Ovary (tissue), 9 donors: ENCODE data around the gene ONECUT3. TPM values are rescaled to one million over a fixed set of nuclear protein-coding genes. Genes with fewer than 3 reads are reported as not detected.

Experiments
- DNase-seq, 5 donors: peaks; one replicate each; pipeline ENCODE4 v3.0.0-alpha.2; 2019 to 2020
- H3K27ac ChIP-seq, 2 donors: fragments of 200-600 bp; one replicate each; pipeline versions ENCODE4 v1.5.1 to v1.8.0; 2019 to 2022
- H3K27me3 ChIP-seq: fragments of 200-600 bp; one replicate; pipeline ENCODE4 v1.8.0; 2022
- H3K36me3 ChIP-seq: fragments of 200-600 bp; sonication (generic); one replicate; pipeline ENCODE4 v1.5.1; 2019
- H3K4me1 ChIP-seq: one replicate; pipeline ENCODE4 v1.8.1; 2013; ENCODE audit warnings: mild to moderate bottlenecking, moderate library complexity; ENCODE audit not compliant: insufficient read depth
- H3K4me3 ChIP-seq: fragments of 200-600 bp; sonication (generic); one replicate; pipeline ENCODE4 v1.5.1; 2017
- H3K9me3 ChIP-seq, 2 donors: fragments of 200-600 bp in 1 of 2; sonication (generic) in 1 of 2; one replicate each; pipeline versions ENCODE4 v1.5.1 to v1.8.1; 2013 to 2019; ENCODE audit warnings: mild to moderate bottlenecking in 1 of 2, moderate library complexity in 1 of 2
- EP300 ChIP-seq: sonication (generic); formaldehyde crosslinking; IDR thresholded peaks from one replicate; pipeline ENCODE4 v1.6.1; 2017; ENCODE audit warnings: antibody characterized with exemption
- POLR2A ChIP-seq: fragments of 450-650 bp; IDR thresholded peaks from one replicate; pipeline ENCODE4 v1.6.1; 2017; ENCODE audit warnings: antibody characterized with exemption, mild to moderate bottlenecking, moderate library complexity
- WGBS, 3 donors: extraction: QIAGEN DNeasy Blood & Tissue Kit in 1 of 3; methylation state at CpG; one replicate each; pipeline versions ENCODE4 v1.1.5 to v1.1.7; 2013 to 2017; 5-methylcytosine and 5-hydroxymethylcytosine counted together
- intact Hi-C, 4 donors: fragments of 100-400 bp; cut with DNase I; formaldehyde crosslinking; loops; one replicate each; pipeline versions ENCODE4 v1.11.0 to v1.15.1; 2022 to 2023
- polyA plus RNA-seq, 2 donors: library from polyadenylated mRNA; stranded (reverse); fragments of 200-250 nt in 1 of 2; fragments of 350-450 nt in 1 of 2; fragmentation: Illumina TruSeq in 1 of 2; extraction: RNeasy Lipid Tissue Mini Kit (QIAGEN cat#74804) in 1 of 2; gene quantifications; one replicate each; pipeline ENCODE4 v1.2.3, GENCODE V29; 2013 to 2014
- total RNA-seq, 7 donors: library from RNA; depleted of rRNA in 2 of 7; stranded (reverse); fragments of >200 nt in 2 of 7; fragmentation: NEBNext Ultra II Directional in 3 of 7; extraction: Animal tissue kit (Norgen Biotek cat#: 25700) in 3 of 7; gene quantifications; one replicate each; pipeline versions ENCODE4 v1.1.0 to v1.2.4, GENCODE V29; 2016 to 2023
- TF ChIP-seq, protein P1 (sequence below), 3 donors: fragments of 450-650 bp in 2 of 3; fragments of 200-600 bp in 1 of 3; IDR thresholded peaks; one replicate each; pipeline versions ENCODE4 v1.5.1 to v1.8.0; 2016 to 2022; ENCODE audit warnings: antibody characterized with exemption in 3 of 3, mild to moderate bottlenecking in 1 of 3
- donor health status: DM: no; HTN: no; CAD: no; lungs with moderate emphysema.
- donor health status: DM: no; HTN: no; CAD: no.
- donor health status: Bipolar disorder and iron deficiency.
- donor health status: DM: yes; HTN: yes; CAD: no.
- donor health status: DM: no; HTN: no; CAD: no.
- donor health status: DM: yes; HTN: yes; CAD: no.

Gene ONECUT3
- total and polyA plus RNA-seq, 9 donors, result 0.05 TPM; not detected in 8

DNA sequence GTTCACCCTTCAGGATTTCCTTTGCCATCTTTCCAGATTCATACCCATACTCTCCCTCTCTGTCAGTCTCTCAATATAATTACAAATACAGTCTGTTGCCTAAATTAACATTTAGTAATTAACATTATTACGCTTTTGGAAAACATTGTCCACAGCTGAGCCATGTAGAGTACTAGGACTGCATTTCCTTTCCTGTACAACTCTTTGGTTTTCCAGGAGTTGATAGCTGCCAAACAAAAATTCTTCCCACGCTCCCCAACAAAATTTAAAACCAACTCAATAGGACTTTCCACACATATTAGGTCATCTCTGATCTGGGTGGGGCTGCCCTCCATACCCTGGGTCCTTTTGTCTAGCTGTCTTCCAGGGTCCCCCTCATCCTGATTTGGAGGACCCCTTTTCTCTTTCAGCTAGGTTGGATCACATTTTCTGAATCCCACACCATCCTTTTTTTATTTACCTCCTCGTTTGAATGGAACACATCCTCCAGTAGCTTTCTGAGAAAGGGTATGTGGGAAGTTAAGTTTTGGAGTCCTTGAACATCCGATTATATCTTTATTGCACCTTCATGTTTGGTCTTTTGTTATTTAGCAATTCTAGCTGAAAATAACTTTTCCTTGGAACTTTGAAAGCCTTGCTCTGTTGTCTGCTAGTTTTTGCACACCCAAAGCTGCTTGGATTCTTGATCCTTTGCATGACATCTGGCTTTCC, 17.7 kb downstream of the ONECUT3 start:
- Histone ChIP-seq H3K9me3 (peaks cover 0 to 26% of the 10 kb centered on the region in 2 donors), H3K4me1 (no peaks in the 10 kb centered on the region), H3K27me3 (peaks cover 4% of the 10 kb centered on the region), H3K36me3 (no peaks in the 10 kb centered on the region), H3K27ac (no peak overlapping the region), H3K4me3 (no peak overlapping the region)
- DNase-seq, result no peak
- intact Hi-C loops, result no loop called here
- WGBS, 3 donors, result 83 to 87% (median 86%) methylated on average over 4 of the region's 4 CpGs
- no peak for TF ChIP-seq POLR2A
- TF ChIP-seq, protein P1, sequence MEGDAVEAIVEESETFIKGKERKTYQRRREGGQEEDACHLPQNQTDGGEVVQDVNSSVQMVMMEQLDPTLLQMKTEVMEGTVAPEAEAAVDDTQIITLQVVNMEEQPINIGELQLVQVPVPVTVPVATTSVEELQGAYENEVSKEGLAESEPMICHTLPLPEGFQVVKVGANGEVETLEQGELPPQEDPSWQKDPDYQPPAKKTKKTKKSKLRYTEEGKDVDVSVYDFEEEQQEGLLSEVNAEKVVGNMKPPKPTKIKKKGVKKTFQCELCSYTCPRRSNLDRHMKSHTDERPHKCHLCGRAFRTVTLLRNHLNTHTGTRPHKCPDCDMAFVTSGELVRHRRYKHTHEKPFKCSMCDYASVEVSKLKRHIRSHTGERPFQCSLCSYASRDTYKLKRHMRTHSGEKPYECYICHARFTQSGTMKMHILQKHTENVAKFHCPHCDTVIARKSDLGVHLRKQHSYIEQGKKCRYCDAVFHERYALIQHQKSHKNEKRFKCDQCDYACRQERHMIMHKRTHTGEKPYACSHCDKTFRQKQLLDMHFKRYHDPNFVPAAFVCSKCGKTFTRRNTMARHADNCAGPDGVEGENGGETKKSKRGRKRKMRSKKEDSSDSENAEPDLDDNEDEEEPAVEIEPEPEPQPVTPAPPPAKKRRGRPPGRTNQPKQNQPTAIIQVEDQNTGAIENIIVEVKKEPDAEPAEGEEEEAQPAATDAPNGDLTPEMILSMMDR (IDR thresholded peaks at IDR 0.05), result no peak
- TF ChIP-seq EP300, result no peak

DNA sequence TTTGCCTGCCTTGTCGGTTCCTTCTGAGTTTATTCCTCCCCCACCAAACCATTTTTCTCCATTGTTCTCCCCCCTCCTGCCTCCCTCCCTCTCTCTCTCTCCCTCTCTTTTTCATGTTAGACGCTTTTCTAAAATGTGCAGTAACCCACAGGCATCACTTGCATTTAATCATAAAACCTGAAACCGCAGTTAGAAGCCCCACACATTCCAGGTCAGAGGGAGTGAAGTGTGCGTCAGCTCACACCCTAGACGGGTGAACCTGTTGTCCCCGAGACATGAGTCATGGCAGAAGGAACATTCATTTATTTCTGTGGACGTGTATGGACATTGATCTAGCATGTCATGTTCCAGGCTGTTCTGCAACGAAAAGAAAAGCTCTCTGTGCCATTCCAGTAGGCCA, 19.9 kb downstream of the ONECUT3 start:
- DNase-seq, result no peak
- H3K4me3 ChIP-seq, result no peak overlapping the region
- H3K9me3 ChIP-seq, result peaks cover 0 to 26% of the 10 kb centered on the region in 2 donors
- peaks cover 5% of the 10 kb centered on the region for H3K27me3 ChIP-seq
- TF ChIP-seq, protein P1 (IDR thresholded peaks at IDR 0.05), result no peak
- TF ChIP-seq POLR2A, result no peak
- no peak for TF ChIP-seq EP300
- intact Hi-C loops, result no loop called here
- no peaks in the 10 kb centered on the region for H3K36me3 ChIP-seq
- H3K27ac ChIP-seq, result no peak overlapping the region
- H3K4me1 ChIP-seq, result no peaks in the 10 kb centered on the region
- 36 to 45% (median 40%) methylated on average over 8 of the region's 8 CpGs for WGBS, 3 donors

DNA sequence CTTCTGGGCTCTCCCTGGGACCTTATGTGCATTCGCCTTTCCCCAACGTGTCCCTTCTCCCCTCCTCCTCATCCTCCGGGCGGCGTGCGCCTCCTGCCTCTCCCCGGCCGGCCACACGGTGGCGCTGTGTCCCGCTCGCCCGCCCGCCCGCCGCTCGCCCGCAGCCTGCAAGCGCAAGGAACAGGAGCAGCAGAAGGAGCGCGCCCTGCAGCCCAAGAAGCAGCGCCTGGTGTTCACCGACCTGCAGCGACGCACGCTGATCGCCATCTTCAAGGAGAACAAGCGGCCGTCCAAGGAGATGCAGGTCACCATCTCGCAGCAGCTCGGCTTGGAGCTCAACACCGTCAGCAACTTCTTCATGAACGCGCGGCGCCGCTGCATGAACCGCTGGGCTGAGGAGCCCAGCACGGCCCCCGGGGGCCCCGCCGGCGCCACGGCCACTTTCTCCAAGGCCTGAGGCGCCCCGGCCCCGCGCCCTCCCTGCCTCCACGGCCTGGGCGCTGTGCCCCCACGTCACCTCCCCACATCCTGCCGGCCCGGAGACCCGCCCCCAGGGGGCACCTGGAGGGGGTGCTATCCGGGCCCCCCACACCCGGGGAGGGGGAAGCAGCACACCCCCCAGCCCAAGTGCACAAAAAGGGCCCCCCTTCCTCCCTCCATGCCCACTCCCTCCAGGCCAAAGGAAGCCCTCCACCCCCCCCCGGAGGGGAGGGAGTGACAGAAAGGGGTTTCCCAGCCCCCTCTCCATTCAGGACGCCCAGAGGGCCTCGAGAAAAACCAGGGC, 21.9 kb downstream of the ONECUT3 start:
- TF ChIP-seq, protein P1 (IDR thresholded peaks at IDR 0.05), result no peak
- TF ChIP-seq POLR2A (no peak), EP300 (no peak)
- no peak for DNase-seq
- H3K36me3 ChIP-seq, result no peaks in the 10 kb centered on the region
- H3K27me3 ChIP-seq, result peaks cover 5% of the 10 kb centered on the region
- no peaks in the 10 kb centered on the region for H3K4me1 ChIP-seq
- intact Hi-C loops, result no loop called here
- peaks cover 0 to 26% of the 10 kb centered on the region in 2 donors for H3K9me3 ChIP-seq
- H3K4me3 ChIP-seq, result no peak overlapping the region
- 5 to 7% (median 6%) methylated on average over 50 to 59 of the region's 59 CpGs for WGBS, 3 donors
- H3K27ac ChIP-seq, result no peak overlapping the region

DNA sequence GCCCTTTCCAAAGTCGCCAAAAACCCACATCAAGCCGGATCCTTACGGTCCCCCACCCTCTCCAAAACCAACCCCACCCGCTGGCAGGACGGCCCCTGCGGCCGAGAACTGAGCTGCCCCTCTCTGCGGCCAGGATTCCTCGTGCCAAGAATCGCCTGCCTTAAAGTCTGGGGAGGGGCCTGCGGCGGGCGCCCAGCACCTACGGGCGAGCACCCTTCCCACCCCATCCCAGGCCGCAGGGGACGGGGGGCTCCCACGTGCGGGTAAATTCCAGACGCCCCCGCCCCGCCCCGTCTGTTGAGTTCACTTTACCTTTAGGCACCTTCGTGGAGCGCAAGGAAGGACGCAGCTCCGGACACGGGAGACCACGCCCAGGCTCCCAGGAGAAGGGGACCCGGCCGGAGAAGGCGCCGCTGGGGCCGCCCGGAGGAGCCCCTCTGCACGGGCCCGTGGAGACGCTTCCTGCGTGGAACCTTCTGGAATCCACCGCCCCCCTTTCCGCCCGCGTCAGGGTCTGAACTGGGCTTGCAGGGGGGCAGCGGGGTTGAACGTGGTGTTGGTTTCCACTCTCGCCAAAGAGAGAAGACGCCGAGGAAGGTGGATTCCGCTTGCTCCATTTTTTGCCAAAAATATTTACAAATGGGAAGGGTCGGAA, 22.8 kb downstream of the ONECUT3 start:
- H3K27me3 ChIP-seq, result peaks cover 5% of the 10 kb centered on the region
- intact Hi-C loops, result no loop called here
- 1 to 3% (median 1%) methylated on average over 39 to 50 of the region's 50 CpGs for WGBS, 3 donors
- no peaks in the 10 kb centered on the region for H3K36me3 ChIP-seq
- no peak overlapping the region for H3K4me3 ChIP-seq
- TF ChIP-seq, protein P1 (IDR thresholded peaks at IDR 0.05), result no peak
- TF ChIP-seq POLR2A (no peak), EP300 (no peak)
- H3K27ac ChIP-seq, result no peak overlapping the region
- no peak for DNase-seq
- no peaks in the 10 kb centered on the region for H3K4me1 ChIP-seq
- H3K9me3 ChIP-seq, result peaks cover 0 to 19% of the 10 kb centered on the region in 2 donors
